Measurements from ENCODE around the gene CFAP45.

CFAP45 gene

DNA sequence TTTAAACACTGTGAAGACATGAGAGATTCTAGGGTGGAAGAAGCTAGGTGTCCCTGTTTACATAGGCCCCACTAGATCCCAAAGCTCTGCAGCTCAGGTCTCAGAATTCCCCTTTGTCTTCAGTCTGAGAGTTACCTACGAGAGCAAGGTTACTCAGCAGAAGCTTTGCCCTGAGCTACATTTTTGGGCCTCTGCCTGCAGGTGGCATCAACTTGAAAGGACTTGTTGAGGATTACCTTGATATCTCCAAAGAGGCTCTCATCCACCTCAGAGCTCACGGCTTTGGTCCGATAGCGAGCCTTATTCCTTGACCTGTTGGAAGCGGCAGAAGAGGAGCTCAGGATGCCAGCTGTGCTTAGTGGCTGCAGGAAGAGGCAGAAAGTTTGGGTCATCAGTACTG is 7.0 kb downstream of the CFAP45 start:
- no peak overlapping the region for H3K4me3 ChIP-seq (ENCODE audit: low read depth, low read length)
- no peak for DNase-seq (ENCODE audit: low read depth, low spot score)
- in situ Hi-C loops (cut with HindIII; ENCODE audit: low sequenced_read_pairs) = loop anchor here (25.0 kb wide), 1 partner anchor 106 kb away; the partner anchor contains the start of gene DUSP23
- TF ChIP-seq, protein P1, sequence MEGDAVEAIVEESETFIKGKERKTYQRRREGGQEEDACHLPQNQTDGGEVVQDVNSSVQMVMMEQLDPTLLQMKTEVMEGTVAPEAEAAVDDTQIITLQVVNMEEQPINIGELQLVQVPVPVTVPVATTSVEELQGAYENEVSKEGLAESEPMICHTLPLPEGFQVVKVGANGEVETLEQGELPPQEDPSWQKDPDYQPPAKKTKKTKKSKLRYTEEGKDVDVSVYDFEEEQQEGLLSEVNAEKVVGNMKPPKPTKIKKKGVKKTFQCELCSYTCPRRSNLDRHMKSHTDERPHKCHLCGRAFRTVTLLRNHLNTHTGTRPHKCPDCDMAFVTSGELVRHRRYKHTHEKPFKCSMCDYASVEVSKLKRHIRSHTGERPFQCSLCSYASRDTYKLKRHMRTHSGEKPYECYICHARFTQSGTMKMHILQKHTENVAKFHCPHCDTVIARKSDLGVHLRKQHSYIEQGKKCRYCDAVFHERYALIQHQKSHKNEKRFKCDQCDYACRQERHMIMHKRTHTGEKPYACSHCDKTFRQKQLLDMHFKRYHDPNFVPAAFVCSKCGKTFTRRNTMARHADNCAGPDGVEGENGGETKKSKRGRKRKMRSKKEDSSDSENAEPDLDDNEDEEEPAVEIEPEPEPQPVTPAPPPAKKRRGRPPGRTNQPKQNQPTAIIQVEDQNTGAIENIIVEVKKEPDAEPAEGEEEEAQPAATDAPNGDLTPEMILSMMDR (IDR thresholded peaks at IDR 0.05; ENCODE audit: low read depth, low read length) = no peak

DNA sequence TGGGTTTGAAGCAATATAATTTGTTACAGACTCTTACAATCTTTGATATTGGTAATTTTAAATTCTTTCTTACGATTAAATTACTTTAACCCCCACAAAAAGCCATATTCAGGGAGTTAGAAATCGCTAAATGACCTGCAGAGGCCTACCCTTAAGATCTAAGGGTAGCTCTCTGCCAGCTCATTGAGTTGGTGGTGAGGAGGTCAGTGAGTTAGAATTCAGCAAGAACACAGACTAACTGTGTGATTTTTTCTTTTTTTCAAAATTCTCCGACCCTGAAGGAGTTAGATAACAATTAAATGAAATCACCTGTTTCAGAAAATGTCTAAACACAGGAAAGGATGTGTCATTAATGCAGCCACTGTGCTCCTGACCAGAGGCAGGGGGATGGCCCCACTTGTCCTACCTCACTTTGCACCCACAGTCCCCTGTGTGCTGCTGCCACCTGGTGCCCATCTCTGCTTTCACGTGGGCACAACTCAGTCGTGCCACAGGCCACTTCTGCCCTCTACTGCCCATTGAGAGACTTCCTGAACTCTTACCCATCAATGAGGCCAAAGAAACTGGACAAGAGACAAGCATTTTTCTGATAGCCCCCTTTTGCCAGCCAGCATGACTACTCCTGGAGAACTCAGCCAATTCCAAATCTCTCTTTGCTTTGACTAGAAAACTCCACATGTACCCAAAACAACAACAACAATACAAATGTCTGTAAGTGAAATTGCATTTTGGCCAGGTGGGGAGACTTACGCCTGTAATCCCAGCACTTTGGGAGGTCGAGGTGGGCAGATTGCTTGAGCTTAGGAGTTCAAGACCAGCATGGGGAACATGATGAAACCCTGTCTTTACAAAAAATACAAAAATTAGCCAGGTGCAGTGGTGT is 8.4 kb downstream of the CFAP45 start:
- in situ Hi-C loops (cut with HindIII; ENCODE audit: low sequenced_read_pairs) = loop anchor here (25.0 kb wide), 1 partner anchor 104 kb away; the partner anchor contains the start of gene DUSP23
- TF ChIP-seq, protein P1 (IDR thresholded peaks at IDR 0.05; ENCODE audit: low read depth, low read length) = peak; percentile 98
- H3K4me3 ChIP-seq (ENCODE audit: low read depth, low read length) = no peak overlapping the region
- DNase-seq (ENCODE audit: low read depth, low spot score) = peak; percentile 92

DNA sequence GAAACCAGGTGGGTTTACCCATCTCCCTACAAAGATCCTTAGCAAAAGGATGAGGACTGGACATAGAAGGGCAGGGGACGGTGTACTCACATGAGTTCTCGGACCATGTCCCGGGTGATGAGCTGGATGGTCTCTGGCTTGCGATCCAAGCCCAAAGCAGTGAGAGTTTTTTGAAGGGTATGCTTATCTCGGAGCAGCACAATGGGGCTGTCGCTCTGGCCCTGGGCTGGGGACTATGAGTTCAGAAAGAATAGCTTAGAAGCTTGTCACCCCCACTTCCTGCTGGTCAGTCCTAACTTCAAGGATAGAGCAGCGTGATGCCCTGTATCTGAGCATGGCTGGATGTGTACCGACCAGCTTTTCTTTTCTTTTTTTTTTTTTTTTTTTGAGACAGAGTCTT is 9.6 kb downstream of the CFAP45 start:
- in situ Hi-C loops (cut with HindIII; ENCODE audit: low sequenced_read_pairs) = loop anchor here (25.0 kb wide), 1 partner anchor 103 kb away; the partner anchor contains the start of gene DUSP23
- TF ChIP-seq, protein P1 (IDR thresholded peaks at IDR 0.05; ENCODE audit: low read depth, low read length) = no peak
- no peak for DNase-seq (ENCODE audit: low read depth, low spot score)
- H3K4me3 ChIP-seq (ENCODE audit: low read depth, low read length) = no peak overlapping the region

DNA sequence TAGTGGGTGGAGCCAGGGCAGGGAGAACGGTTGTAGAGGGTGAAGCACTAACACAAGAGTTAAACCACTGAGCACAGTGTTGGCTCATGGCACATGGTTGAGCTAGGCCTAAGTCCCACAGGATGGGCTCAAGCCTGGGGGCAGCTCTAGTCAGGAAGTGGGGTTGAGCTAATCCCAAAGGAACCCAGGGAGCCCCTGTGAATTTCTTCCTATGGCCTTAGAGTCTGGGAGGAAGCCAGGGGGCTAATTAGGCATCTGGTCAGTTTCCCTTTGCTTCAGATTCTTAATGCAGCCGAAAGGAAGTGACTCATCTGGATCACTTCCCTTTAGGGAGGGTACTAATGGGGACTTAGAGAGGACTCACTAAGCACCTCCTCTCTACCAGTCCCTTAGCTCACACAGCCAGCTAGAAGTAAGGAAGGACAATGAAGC is 10.1 kb downstream of the CFAP45 start:
- peak; percentile 95 for DNase-seq (ENCODE audit: low read depth, low spot score)
- TF ChIP-seq, protein P1 (IDR thresholded peaks at IDR 0.05; ENCODE audit: low read depth, low read length) = no peak
- no peak overlapping the region for H3K4me3 ChIP-seq (ENCODE audit: low read depth, low read length)
- in situ Hi-C loops (cut with HindIII; ENCODE audit: low sequenced_read_pairs) = loop anchor here (25.0 kb wide), 1 partner anchor 103 kb away; the partner anchor contains the start of gene DUSP23

DNA sequence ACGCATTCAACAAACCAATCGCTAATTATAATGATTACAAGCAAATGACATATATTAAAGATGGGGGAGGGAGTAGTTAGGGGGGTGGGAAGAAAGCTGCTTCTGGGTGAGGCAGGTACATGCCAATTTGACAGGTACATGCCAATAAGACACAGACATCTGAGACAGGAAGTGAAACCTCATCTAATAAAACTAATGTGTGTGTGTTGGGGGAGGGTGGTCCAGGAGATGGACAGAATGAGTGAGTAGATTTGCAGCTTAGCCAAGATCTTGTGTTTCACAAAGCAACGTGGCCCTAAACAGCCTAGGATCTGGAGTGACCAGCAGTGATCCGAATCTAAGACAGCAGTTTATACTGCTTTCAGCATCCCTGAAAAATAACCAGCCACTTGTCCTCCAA is 10.8 kb downstream of the CFAP45 start:
- no peak overlapping the region for H3K4me3 ChIP-seq (ENCODE audit: low read depth, low read length)
- DNase-seq (ENCODE audit: low read depth, low spot score) = no peak
- TF ChIP-seq, protein P1 (IDR thresholded peaks at IDR 0.05; ENCODE audit: low read depth, low read length) = no peak
- in situ Hi-C loops (cut with HindIII; ENCODE audit: low sequenced_read_pairs) = loop anchor here (25.0 kb wide), 1 partner anchor 102 kb away; the partner anchor contains the start of gene DUSP23

DNA sequence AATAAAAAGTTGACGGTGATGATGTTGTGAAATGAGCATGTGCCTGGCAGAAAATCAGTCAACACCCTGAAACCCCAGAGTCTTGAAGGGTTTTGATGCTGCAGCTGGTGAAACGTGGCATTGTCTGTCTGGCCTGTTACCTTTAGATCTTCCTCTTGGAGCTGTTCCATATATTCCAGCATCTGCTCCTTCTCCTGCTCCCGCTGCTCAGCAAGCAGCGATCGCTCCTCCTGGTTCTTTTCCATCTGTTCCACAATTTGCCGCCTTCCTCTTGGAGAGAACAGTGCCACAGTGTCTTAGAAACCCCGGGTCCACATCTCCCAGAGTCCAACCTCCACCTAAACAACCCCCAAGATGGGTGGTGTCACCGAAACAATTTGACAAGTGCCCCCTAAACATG is 15.7 kb downstream of the CFAP45 start:
- DNase-seq (ENCODE audit: low read depth, low spot score) = no peak
- TF ChIP-seq, protein P1 (IDR thresholded peaks at IDR 0.05; ENCODE audit: low read depth, low read length) = no peak
- in situ Hi-C loops (cut with HindIII; ENCODE audit: low sequenced_read_pairs) = loop anchor here (25.0 kb wide), 1 partner anchor 97 kb away; the partner anchor contains the start of gene DUSP23
- no peak overlapping the region for H3K4me3 ChIP-seq (ENCODE audit: low read depth, low read length)
